HL-60 (cell line): ENCODE measurements around the gene TDRD3.

Experiments used
- DNase-seq, 2 experiments: peaks; one replicate each; pipeline ENCODE4 v3.0.0-alpha.2; 2010 to 2020; ENCODE audit warnings: low read depth in 1 of 2, low spot score in 1 of 2
- H3K27ac ChIP-seq: fragments of 250-450 bp; sonication (Bioruptor Pico); replicated peaks from 2 replicates; pipeline ENCODE4 v1.5.1; 2020; ENCODE audit warnings: mild to moderate bottlenecking, moderate library complexity
- H3K27me3 ChIP-seq: fragments of 250-450 bp; sonication (Bioruptor Pico); 2 replicates; pipeline ENCODE4 v1.5.1; 2021; ENCODE audit warnings: mild to moderate bottlenecking, moderate library complexity; ENCODE audit not compliant: insufficient read depth, poor library complexity, severe bottlenecking
- H3K4me3 ChIP-seq: replicated peaks from 2 replicates; pipeline ENCODE4 v1.5.1; 2011; ENCODE audit warnings: mild to moderate bottlenecking, control low read depth, low read length; ENCODE audit not compliant: insufficient read depth
- CTCF ChIP-seq: IDR thresholded peaks from one replicate; pipeline ENCODE4 v1.5.1; 2011; ENCODE audit warnings: low read length, control low read depth, inconsistent platforms; ENCODE audit not compliant: insufficient read depth
- GABPA ChIP-seq: IDR thresholded peaks from 2 replicates; pipeline ENCODE4 v1.6.1; 2012; ENCODE audit warnings: low read depth
- POLR2AphosphoS5 ChIP-seq: IDR thresholded peaks from 2 replicates; pipeline ENCODE4 v1.6.1; 2012; ENCODE audit warnings: low read depth
- REST ChIP-seq: IDR thresholded peaks from 2 replicates; pipeline ENCODE4 v1.6.1; 2012; ENCODE audit warnings: low read depth; ENCODE audit not compliant: insufficient replicate concordance
- SPI1 ChIP-seq: IDR thresholded peaks from 2 replicates; pipeline ENCODE4 v1.6.1; 2012; ENCODE audit warnings: low read depth, mild to moderate bottlenecking, borderline replicate concordance

The TDRD3 gene

DNA sequence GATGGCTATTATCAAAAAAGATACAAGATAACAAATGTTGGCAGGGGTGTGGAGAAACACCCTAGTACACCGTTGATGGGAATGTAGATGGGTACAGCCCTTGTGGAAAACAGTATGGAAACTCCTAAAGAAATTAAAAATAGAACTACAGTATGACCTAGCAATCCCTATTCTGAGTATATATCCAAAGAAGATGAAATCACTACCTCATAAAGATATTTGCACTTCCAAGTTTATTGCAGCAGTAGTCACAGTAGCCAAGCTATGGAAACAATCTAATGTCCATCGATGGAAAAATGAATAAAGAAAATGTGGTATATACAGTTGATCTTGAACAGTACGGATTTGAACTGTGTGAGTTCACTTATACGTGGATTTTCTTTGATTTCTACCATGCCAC is 28.3 kb downstream of the TDRD3 start:
- no peak for DNase-seq
- Histone ChIP-seq H3K27ac (no peak overlapping the region), H3K4me3 (no peak overlapping the region), H3K27me3 (no peaks in the 10 kb centered on the region)
- TF ChIP-seq REST (no peak), CTCF (no peak), POLR2AphosphoS5 (no peak), SPI1 (no peak), GABPA (no peak)

DNA sequence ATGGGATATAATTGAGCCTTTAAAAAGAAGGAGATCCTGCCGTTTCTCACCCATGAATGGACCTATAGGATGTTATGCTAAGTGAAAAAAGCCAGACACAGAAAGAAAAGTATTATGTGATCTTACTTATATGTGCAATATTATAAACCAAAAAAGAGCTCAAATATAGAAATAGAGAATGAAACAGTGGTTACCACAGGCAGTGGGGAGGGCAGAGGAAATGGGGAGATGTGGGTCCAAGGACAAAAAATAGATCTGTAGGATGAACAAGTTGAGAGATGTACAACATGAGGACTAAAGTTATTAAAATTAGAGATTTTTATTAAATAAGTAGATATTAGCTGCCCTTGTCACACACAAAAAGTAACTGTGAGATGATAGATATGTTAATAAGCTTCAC is 29.1 kb downstream of the TDRD3 start:
- Histone ChIP-seq H3K27ac (no peak overlapping the region), H3K4me3 (no peak overlapping the region), H3K27me3 (no peaks in the 10 kb centered on the region)
- no peak for DNase-seq
- no peak for TF ChIP-seq REST
- TF ChIP-seq GABPA: no peak
- TF ChIP-seq SPI1: no peak
- TF ChIP-seq CTCF: no peak
- no peak for TF ChIP-seq POLR2AphosphoS5

- no peak for TF ChIP-seq REST
- TF ChIP-seq CTCF: no peak
- TF ChIP-seq POLR2AphosphoS5: no peak
- TF ChIP-seq GABPA: no peak
- no peak for TF ChIP-seq SPI1
- H3K27ac ChIP-seq: no peak overlapping the region
- DNase-seq: no peak
- no peaks in the 10 kb centered on the region for H3K27me3 ChIP-seq
- no peak overlapping the region for H3K4me3 ChIP-seq
Measured at GRCh38 chr13:60427285-60427684, 30.3 kb downstream of the TDRD3 start.
